ENCODE data around the gene WDR46. TPM values are rescaled to one million over a fixed set of nuclear protein-coding genes. Genes with fewer than 3 reads are reported as not detected.

Gene WDR46
- total RNA-seq, 2 donors from 2014 or later = 41.3 to 47.2 TPM

DNA sequence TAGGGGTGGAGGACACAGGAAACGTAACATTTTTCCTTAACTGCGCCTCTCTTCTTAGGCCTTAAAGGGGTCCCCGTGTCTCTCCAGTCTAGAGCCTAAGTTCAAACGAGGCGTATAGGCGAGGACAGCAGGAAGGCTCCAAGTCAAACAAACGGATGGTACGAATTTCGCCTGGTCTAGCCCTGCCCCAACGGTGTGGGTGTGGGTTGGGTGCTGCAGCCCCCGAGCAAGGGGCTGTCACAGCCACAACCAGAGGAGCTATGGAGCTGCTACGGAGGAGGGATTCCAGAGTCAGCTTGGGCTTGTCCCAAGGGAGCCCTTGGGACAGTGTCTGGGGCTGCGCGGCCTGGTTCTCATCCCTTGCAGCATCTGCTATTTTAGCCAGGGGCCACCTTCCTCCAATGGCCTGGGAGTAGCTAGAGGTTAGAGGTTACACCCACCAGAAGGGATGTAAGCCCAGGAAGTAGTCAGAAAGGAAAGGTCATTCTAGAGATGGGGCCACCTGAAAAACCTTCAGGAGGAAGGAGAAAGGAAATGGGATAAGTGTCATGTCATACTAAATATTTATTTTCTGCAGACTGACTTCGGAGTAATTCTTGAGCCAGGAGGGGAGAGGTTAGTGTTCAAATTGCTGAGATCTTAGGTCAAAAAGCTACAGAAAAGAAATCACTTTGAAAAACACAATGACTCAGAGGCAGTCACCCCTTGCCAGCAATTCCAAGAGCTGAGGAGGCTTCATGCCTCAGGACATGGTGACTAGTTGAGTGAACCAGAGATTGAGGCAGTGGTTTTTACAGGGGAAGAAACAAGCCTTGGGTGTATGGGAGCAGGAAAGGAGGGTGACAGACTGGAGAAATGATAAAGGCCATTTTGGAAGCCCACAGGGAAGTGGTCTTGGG is 39.1 kb downstream of the WDR46 start:
- intact Hi-C loops (cut with DNase I) = loop anchor here (2.0 to 10.0 kb wide), 3 partner anchors 49 to 235 kb away; partner anchors contain the start of genes RXRB and SLC39A7
- no peaks in the 10 kb centered on the region for H3K36me3 ChIP-seq
- peak overlapping the region; percentile 88 to 91 for H3K27ac ChIP-seq
- H3K9me3 ChIP-seq = no peaks in the 10 kb centered on the region
- no peak for DNase-seq (ENCODE audit: low spot score)
- 10% methylated on average over 15 of the region's 15 CpGs for WGBS
- no peaks in the 10 kb centered on the region for H3K4me1 ChIP-seq (replicated peaks)
- peak overlapping the region; percentile 41 to 44 for H3K4me3 ChIP-seq
- TF ChIP-seq POLR2A (IDR thresholded peaks at IDR 0.05) = no peak
- TF ChIP-seq, protein P1, sequence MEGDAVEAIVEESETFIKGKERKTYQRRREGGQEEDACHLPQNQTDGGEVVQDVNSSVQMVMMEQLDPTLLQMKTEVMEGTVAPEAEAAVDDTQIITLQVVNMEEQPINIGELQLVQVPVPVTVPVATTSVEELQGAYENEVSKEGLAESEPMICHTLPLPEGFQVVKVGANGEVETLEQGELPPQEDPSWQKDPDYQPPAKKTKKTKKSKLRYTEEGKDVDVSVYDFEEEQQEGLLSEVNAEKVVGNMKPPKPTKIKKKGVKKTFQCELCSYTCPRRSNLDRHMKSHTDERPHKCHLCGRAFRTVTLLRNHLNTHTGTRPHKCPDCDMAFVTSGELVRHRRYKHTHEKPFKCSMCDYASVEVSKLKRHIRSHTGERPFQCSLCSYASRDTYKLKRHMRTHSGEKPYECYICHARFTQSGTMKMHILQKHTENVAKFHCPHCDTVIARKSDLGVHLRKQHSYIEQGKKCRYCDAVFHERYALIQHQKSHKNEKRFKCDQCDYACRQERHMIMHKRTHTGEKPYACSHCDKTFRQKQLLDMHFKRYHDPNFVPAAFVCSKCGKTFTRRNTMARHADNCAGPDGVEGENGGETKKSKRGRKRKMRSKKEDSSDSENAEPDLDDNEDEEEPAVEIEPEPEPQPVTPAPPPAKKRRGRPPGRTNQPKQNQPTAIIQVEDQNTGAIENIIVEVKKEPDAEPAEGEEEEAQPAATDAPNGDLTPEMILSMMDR (IDR thresholded peaks at IDR 0.05) = no peak
- no peak for TF ChIP-seq POLR2AphosphoS5 (IDR thresholded peaks at IDR 0.05)
- H3K27me3 ChIP-seq (replicated peaks; ENCODE audit: insufficient read depth) = no peaks in the 10 kb centered on the region

DNA sequence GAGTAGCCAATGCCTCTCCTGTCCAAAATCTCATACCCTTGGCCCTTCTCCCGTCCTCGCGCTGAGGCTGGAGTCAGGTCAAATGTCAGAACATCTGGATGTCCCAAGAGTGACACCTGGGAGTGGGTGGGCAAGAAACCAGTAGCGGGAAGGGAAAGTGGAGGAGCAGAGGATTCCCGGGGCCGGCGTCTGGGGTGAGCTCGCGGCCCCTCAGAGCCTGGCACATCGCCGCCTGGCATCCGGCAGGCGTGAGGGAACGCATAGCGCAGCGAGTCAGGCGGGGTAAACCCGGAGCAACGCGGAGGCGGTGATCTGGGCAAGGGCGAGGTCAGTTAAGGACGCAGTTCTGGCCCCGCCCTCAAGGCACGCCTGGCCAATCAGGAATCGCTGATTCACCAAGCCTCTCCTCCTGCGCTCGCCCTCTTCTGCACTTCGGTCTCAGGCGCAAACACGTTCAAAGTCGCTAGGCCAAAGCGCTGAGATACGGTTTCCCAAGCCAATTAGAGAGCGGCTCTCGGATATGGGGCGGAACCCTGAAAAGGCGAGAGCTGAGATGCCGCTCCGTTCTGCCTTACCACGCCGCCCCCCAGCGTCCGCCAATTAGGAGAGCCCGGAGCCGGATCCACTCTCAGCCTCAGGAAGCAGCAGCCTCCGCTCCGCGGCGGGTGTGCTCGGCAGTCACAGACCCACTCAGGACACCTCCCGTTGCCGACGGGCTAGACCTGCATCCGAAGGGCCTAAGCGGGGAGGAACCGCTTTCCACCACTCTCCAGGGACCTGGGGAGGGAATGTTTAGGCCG is 39.9 kb downstream of the WDR46 start:
- H3K27me3 ChIP-seq (replicated peaks; ENCODE audit: insufficient read depth) = no peaks in the 10 kb centered on the region
- DNase-seq (ENCODE audit: low spot score) = peak; percentile 98
- H3K36me3 ChIP-seq = no peaks in the 10 kb centered on the region
- peak overlapping the region; percentile 41 to 44 for H3K4me3 ChIP-seq
- no peaks in the 10 kb centered on the region for H3K9me3 ChIP-seq
- WGBS = 1% methylated on average over 39 of the region's 58 CpGs
- intact Hi-C loops (cut with DNase I) = loop anchor here (1.0 to 10.0 kb wide), 4 partner anchors 48 to 234 kb away; partner anchors contain the start of genes RXRB and SLC39A7
- TF ChIP-seq, protein P1 (IDR thresholded peaks at IDR 0.05) = peak in 2 of 4 experiments; percentile 31 to 56
- TF ChIP-seq POLR2AphosphoS5 (IDR thresholded peaks at IDR 0.05) (peak; percentile 98), POLR2A (IDR thresholded peaks at IDR 0.05) (peak; percentile 78)
- H3K27ac ChIP-seq = peak overlapping the region; percentile 88 to 91
- H3K4me1 ChIP-seq (replicated peaks) = no peaks in the 10 kb centered on the region

DNA sequence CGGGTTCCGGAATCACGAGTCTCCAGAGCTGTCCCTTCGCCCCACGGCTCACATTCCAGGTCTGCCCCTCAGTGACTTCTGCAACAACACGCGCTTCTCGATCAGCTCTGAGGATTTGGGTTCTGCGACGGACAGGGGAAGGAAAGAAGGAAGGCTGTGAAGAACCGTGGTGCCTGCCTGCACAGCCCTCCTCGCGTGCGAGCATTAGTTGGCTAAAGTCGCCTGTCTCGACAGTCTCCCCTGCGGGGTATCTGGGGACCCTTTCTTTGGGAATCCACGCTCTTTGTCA is 40.5 kb downstream of the WDR46 start:
- intact Hi-C loops (cut with DNase I) = loop anchor here (1.0 to 10.0 kb wide), 4 partner anchors 48 to 234 kb away; partner anchors contain the start of genes RXRB and SLC39A7
- H3K4me3 ChIP-seq = peak overlapping the region; percentile 41 to 44
- DNase-seq (ENCODE audit: low spot score) = no peak

DNA sequence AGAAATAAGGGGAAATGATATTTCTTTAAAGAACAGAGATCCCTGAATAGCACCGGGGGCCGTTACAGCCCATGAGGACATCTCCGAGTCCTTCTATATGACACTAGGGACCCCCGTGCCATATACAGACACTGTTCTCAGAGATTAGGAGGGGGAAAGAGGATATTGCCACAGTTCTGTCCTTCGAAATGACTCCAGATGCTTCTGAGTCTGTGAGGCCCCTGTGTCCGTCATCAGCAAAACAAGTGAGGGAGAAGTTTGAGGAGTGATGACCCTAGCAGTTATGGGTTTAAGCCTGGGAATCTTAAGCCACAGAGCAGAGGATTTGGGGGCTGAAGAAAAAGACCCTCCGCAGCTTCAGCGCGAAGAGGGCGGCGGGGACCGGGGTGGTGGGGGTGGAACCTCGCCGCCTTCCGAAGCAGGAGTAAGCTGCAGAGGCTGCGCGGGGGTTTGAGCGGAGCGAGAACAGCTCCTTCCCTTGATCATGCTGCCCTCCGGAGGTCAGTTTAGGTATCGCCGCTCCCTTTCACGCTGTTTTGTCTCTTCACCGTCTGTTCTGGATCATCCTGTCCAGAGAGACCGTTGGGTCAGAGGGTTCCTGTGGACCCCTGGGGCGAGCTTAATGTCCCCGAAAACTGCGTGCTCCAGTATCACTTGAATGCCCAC is 40.9 kb downstream of the WDR46 start:
- 1% methylated on average over 28 of the region's 28 CpGs for WGBS
- intact Hi-C loops (cut with DNase I) = loop anchor here (1.0 to 10.0 kb wide), 4 partner anchors 47 to 233 kb away; partner anchors contain the start of genes RXRB and SLC39A7
- H3K9me3 ChIP-seq = no peaks in the 10 kb centered on the region
- no peaks in the 10 kb centered on the region for H3K4me1 ChIP-seq (replicated peaks)
- H3K27ac ChIP-seq = peak overlapping the region; percentile 88 to 91
- no peak for TF ChIP-seq POLR2A (IDR thresholded peaks at IDR 0.05)
- TF ChIP-seq, protein P1 (IDR thresholded peaks at IDR 0.05) = peak; percentile 89 to 98 (median 94)
- peak; percentile 71 for TF ChIP-seq POLR2AphosphoS5 (IDR thresholded peaks at IDR 0.05)
- peak; percentile 88 for DNase-seq (ENCODE audit: low spot score)
- peak overlapping the region; percentile 41 to 44 for H3K4me3 ChIP-seq
- H3K36me3 ChIP-seq = no peaks in the 10 kb centered on the region
- no peaks in the 10 kb centered on the region for H3K27me3 ChIP-seq (replicated peaks; ENCODE audit: insufficient read depth)

More for the DNA sequence above, 40.5 kb downstream of the WDR46 start:
- WGBS = 0% methylated on average over 18 of the region's 18 CpGs
- no peaks in the 10 kb centered on the region for H3K36me3 ChIP-seq
- peak overlapping the region; percentile 88 to 91 for H3K27ac ChIP-seq
- H3K4me1 ChIP-seq (replicated peaks) = no peaks in the 10 kb centered on the region
- TF ChIP-seq, protein P1 (IDR thresholded peaks at IDR 0.05) = no peak
- TF ChIP-seq POLR2AphosphoS5 (IDR thresholded peaks at IDR 0.05) (no peak), POLR2A (IDR thresholded peaks at IDR 0.05) (no peak)
- H3K9me3 ChIP-seq = no peaks in the 10 kb centered on the region
- H3K27me3 ChIP-seq (replicated peaks; ENCODE audit: insufficient read depth) = no peaks in the 10 kb centered on the region
